Natural killer cell (primary cell): Measurements from ENCODE around the gene SRRM4. TPM values are rescaled to one million over a fixed set of nuclear protein-coding genes. Genes with fewer than 3 reads are reported as not detected.

Experiments used
- ATAC-seq, 3 donors: fragments of 150-1000 bp in 2 of 3; fragments of 200-7000 bp in 1 of 3; cut with Tn5 transposase; 1 replicate in 1 of 3; 2 replicates in 2 of 3; pipeline ENCODE4 v1.10.0; 2021; ENCODE audit warnings: mild to moderate bottlenecking in 2 of 3, moderate library complexity in 2 of 3
- DNase-seq, 2 donors: peaks; one replicate each; pipeline versions ENCODE4 v3.0.0 to v3.0.0-alpha.2; 2013 to 2021; ENCODE audit warnings: mixed read lengths in 1 of 2
- H3K27ac ChIP-seq: one replicate; pipeline ENCODE4 v1.5.1; 2013; ENCODE audit warnings: mild to moderate bottlenecking, low read length
- H3K27me3 ChIP-seq: one replicate; pipeline ENCODE4 v1.6.1; 2013; ENCODE audit warnings: low read length; ENCODE audit not compliant: control insufficient read depth, insufficient read depth
- H3K36me3 ChIP-seq: one replicate; pipeline ENCODE4 v1.6.1; 2013; ENCODE audit warnings: low read length; ENCODE audit not compliant: control insufficient read depth, insufficient read depth
- H3K4me1 ChIP-seq: one replicate; pipeline ENCODE4 v1.6.1; 2013; ENCODE audit warnings: low read length; ENCODE audit not compliant: control insufficient read depth, insufficient read depth
- H3K4me3 ChIP-seq: one replicate; pipeline ENCODE4 v1.5.1; 2013; ENCODE audit warnings: low read length
- H3K9me3 ChIP-seq: one replicate; pipeline ENCODE4 v1.6.1; 2013; ENCODE audit warnings: low read length; ENCODE audit not compliant: control insufficient read depth, insufficient read depth
- H3K27ac Mint-ChIP-seq, 2 donors: one replicate each; pipeline ENCODE4 v1.8.0; 2022; ENCODE audit warnings: mild to moderate bottlenecking in 2 of 2, mixed read lengths in 2 of 2, moderate library complexity in 1 of 2
- H3K27me3 Mint-ChIP-seq, 2 donors: one replicate each; pipeline ENCODE4 v1.8.0; 2022; ENCODE audit warnings: low read depth in 2 of 2, mixed read lengths in 2 of 2
- H3K36me3 Mint-ChIP-seq: one replicate; pipeline ENCODE4 v1.8.0; 2022; ENCODE audit warnings: mixed read lengths
- H3K4me1 Mint-ChIP-seq, 2 donors: one replicate each; pipeline ENCODE4 v1.8.0; 2022; ENCODE audit warnings: mixed read lengths in 2 of 2
- H3K4me3 Mint-ChIP-seq: one replicate; pipeline ENCODE4 v1.8.0; 2022; ENCODE audit warnings: mild to moderate bottlenecking, moderate library complexity, mixed read lengths
- H3K9me3 Mint-ChIP-seq, 2 donors: one replicate each; pipeline ENCODE4 v1.8.0; 2022; ENCODE audit warnings: mixed read lengths in 2 of 2
- CTCF ChIP-seq: fragments of 200-600 bp; IDR thresholded peaks from one replicate; pipeline ENCODE4 v1.8.0; 2022; ENCODE audit warnings: antibody characterized with exemption
- WGBS: methylation state at CpG from one replicate; pipeline ENCODE4 v1.1.7; 2013; ENCODE audit warnings: missing lambda C conversion rate; ENCODE audit not compliant: insufficient coverage; 5-methylcytosine and 5-hydroxymethylcytosine counted together
- intact Hi-C: fragments of 100-400 bp; cut with micrococcal nuclease; formaldehyde crosslinking; loops from one replicate; pipeline ENCODE4 v1.14.2; 2022
- total RNA-seq, 4 donors: library from RNA; stranded (reverse); fragments of 120-200 nt in 1 of 4; gene quantifications; one replicate each; pipeline versions ENCODE4 v1.2.3 to v1.2.4, GENCODE V29; 2013 to 2022

SRRM4 gene
- total RNA-seq, 3 donors from 2014 or later (not counting 1 experiment from before 2014, with no cell fraction given), result not detected

- no peaks in the 10 kb centered on the region for H3K9me3 ChIP-seq
- Mint-ChIP-seq H3K4me1 (no peaks in the 10 kb centered on the region), H3K4me3 (no peak overlapping the region), H3K36me3 (no peaks in the 10 kb centered on the region), H3K27ac (no peak overlapping the region), H3K27me3 (peaks cover 15 to 16% of the 10 kb centered on the region in 2 donors), H3K9me3 (peaks cover 0 to 5% of the 10 kb centered on the region in 2 donors)
- intact Hi-C loops, result no loop called here
- 40% methylated on average over 1 of the region's 1 CpG for WGBS
- no peaks in the 10 kb centered on the region for H3K27me3 ChIP-seq
- H3K36me3 ChIP-seq, result no peaks in the 10 kb centered on the region
- TF ChIP-seq CTCF, result no peak
- no peaks in the 10 kb centered on the region for H3K4me1 ChIP-seq
- no peak overlapping the region for H3K4me3 ChIP-seq
- ATAC-seq (no peak), DNase-seq (no peak)
- no peak overlapping the region for H3K27ac ChIP-seq
Observed at GRCh38 chr12:119089380-119090013, 108.2 kb downstream of the SRRM4 start.

- TF ChIP-seq CTCF, result no peak
- Histone ChIP-seq H3K9me3 (no peaks in the 10 kb centered on the region), H3K4me3 (no peak overlapping the region), H3K36me3 (no peaks in the 10 kb centered on the region), H3K27me3 (no peaks in the 10 kb centered on the region), H3K4me1 (no peaks in the 10 kb centered on the region), H3K27ac (no peak overlapping the region)
- ATAC-seq (no peak), DNase-seq (no peak)
- no peaks in the 10 kb centered on the region for H3K4me1 Mint-ChIP-seq
- 71% methylated on average over 1 of the region's 1 CpG for WGBS
- no peak overlapping the region for H3K4me3 Mint-ChIP-seq
- intact Hi-C loops, result no loop called here
- H3K27ac Mint-ChIP-seq, result no peak overlapping the region
- no peaks in the 10 kb centered on the region for H3K36me3 Mint-ChIP-seq
- peaks cover 14 to 15% of the 10 kb centered on the region in 2 donors for H3K27me3 Mint-ChIP-seq
- H3K9me3 Mint-ChIP-seq, result peaks cover 0 to 5% of the 10 kb centered on the region in 2 donors
Observed at GRCh38 chr12:119090276-119090675, 108.9 kb downstream of the SRRM4 start.

GRCh38 chr12:119090865-119091264 lies 109.5 kb downstream of the SRRM4 start:
- intact Hi-C loops, result no loop called here
- H3K4me3 Mint-ChIP-seq, result no peak overlapping the region
- no peaks in the 10 kb centered on the region for H3K36me3 Mint-ChIP-seq
- Histone ChIP-seq H3K27me3 (no peaks in the 10 kb centered on the region), H3K4me1 (no peaks in the 10 kb centered on the region), H3K27ac (no peak overlapping the region), H3K4me3 (no peak overlapping the region), H3K36me3 (no peaks in the 10 kb centered on the region), H3K9me3 (no peaks in the 10 kb centered on the region)
- DNase-seq (no peak), ATAC-seq (no peak)
- 52% methylated on average over 3 of the region's 3 CpGs for WGBS
- peaks cover 0 to 5% of the 10 kb centered on the region in 2 donors for H3K9me3 Mint-ChIP-seq
- no peak for TF ChIP-seq CTCF
- peaks cover 12 to 15% of the 10 kb centered on the region in 2 donors for H3K27me3 Mint-ChIP-seq
- no peaks in the 10 kb centered on the region for H3K4me1 Mint-ChIP-seq
- no peak overlapping the region for H3K27ac Mint-ChIP-seq
